ENCODE results near the gene EPHA6. TPM values are rescaled to one million over a fixed set of nuclear protein-coding genes. Genes with fewer than 3 reads are reported as not detected.

Gene EPHA6
- total RNA-seq, 2 experiments from 2014 or later: not detected

GRCh38 chr3:97720417-97720816 is 906.0 kb downstream of the EPHA6 start:
- H3K27me3 Mint-ChIP-seq: peaks cover 14% of the 10 kb centered on the region
- intact Hi-C loops (cut with DNase I, micrococcal nuclease): no loop called here
- no peak overlapping the region for H3K27ac ChIP-seq (ENCODE audit: low read depth in 1 of 2, low read length in 2 of 2)
- no peaks in the 10 kb centered on the region for H3K4me1 ChIP-seq (ENCODE audit: insufficient read depth, low read length)
- TF ChIP-seq, protein P1, sequence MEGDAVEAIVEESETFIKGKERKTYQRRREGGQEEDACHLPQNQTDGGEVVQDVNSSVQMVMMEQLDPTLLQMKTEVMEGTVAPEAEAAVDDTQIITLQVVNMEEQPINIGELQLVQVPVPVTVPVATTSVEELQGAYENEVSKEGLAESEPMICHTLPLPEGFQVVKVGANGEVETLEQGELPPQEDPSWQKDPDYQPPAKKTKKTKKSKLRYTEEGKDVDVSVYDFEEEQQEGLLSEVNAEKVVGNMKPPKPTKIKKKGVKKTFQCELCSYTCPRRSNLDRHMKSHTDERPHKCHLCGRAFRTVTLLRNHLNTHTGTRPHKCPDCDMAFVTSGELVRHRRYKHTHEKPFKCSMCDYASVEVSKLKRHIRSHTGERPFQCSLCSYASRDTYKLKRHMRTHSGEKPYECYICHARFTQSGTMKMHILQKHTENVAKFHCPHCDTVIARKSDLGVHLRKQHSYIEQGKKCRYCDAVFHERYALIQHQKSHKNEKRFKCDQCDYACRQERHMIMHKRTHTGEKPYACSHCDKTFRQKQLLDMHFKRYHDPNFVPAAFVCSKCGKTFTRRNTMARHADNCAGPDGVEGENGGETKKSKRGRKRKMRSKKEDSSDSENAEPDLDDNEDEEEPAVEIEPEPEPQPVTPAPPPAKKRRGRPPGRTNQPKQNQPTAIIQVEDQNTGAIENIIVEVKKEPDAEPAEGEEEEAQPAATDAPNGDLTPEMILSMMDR (IDR thresholded peaks at IDR 0.05): no peak
- no peaks in the 10 kb centered on the region for H3K9me3 ChIP-seq (ENCODE audit: control insufficient read depth in 1 of 2, insufficient read depth in 1 of 2, low read length in 2 of 2)
- POLR2A ChIA-PET: no interaction called here
- H3K4me1 Mint-ChIP-seq (ENCODE audit: low read depth): no peaks in the 10 kb centered on the region
- no peak overlapping the region for H3K27ac Mint-ChIP-seq
- CTCF ChIA-PET: no interaction called here
- no peaks in the 10 kb centered on the region for H3K36me3 ChIP-seq (ENCODE audit: insufficient read depth, low read length)
- H3K27me3 ChIP-seq (ENCODE audit: control insufficient read depth in 1 of 2, insufficient read depth in 2 of 2, low read length in 2 of 2): no peaks in the 10 kb centered on the region
- H3K4me3 ChIP-seq (ENCODE audit: low read length): no peak overlapping the region
- H3K36me3 Mint-ChIP-seq (ENCODE audit: low read depth): no peaks in the 10 kb centered on the region
- no peak for DNase-seq
- no peak overlapping the region for H3K4me3 Mint-ChIP-seq
- no peaks in the 10 kb centered on the region for H3K9me3 Mint-ChIP-seq
- no peak for ATAC-seq (ENCODE audit: poor library complexity)

- CTCF ChIA-PET: no interaction called here
- Mint-ChIP-seq H3K4me1 (ENCODE audit: low read depth) (no peaks in the 10 kb centered on the region), H3K27me3 (peaks cover 13% of the 10 kb centered on the region), H3K36me3 (ENCODE audit: low read depth) (no peaks in the 10 kb centered on the region), H3K4me3 (no peak overlapping the region), H3K9me3 (no peaks in the 10 kb centered on the region), H3K27ac (no peak overlapping the region)
- Histone ChIP-seq H3K9me3 (ENCODE audit: control insufficient read depth in 1 of 2, insufficient read depth in 1 of 2, low read length in 2 of 2) (no peaks in the 10 kb centered on the region), H3K36me3 (ENCODE audit: insufficient read depth, low read length) (no peaks in the 10 kb centered on the region), H3K4me1 (ENCODE audit: insufficient read depth, low read length) (no peaks in the 10 kb centered on the region), H3K27ac (ENCODE audit: low read depth in 1 of 2, low read length in 2 of 2) (no peak overlapping the region), H3K4me3 (ENCODE audit: low read length) (no peak overlapping the region), H3K27me3 (ENCODE audit: control insufficient read depth in 1 of 2, insufficient read depth in 2 of 2, low read length in 2 of 2) (no peaks in the 10 kb centered on the region)
- POLR2A ChIA-PET: no interaction called here
- ATAC-seq (ENCODE audit: poor library complexity): no peak
- no peak for DNase-seq
- TF ChIP-seq, protein P1 (IDR thresholded peaks at IDR 0.05): no peak
- intact Hi-C loops (cut with DNase I, micrococcal nuclease): no loop called here
Measured at GRCh38 chr3:97721446-97721845, 907.1 kb downstream of the EPHA6 start.

GRCh38 chr3:97736928-97737327 is 922.5 kb downstream of the EPHA6 start:
- DNase-seq: no peak
- POLR2A ChIA-PET: no interaction called here
- no peak for ATAC-seq (ENCODE audit: poor library complexity)
- CTCF ChIA-PET: interaction anchor here (1.3 kb wide), 1 partner anchor 18 kb away, joined by 4 read pairs; no protein-coding TSS in a partner anchor
- H3K4me1 ChIP-seq (ENCODE audit: insufficient read depth, low read length): no peaks in the 10 kb centered on the region
- H3K9me3 ChIP-seq (ENCODE audit: control insufficient read depth in 1 of 2, insufficient read depth in 1 of 2, low read length in 2 of 2): no peaks in the 10 kb centered on the region
- peaks cover 0 to 5% of the 10 kb centered on the region in 2 experiments for H3K27me3 ChIP-seq (ENCODE audit: control insufficient read depth in 1 of 2, insufficient read depth in 2 of 2, low read length in 2 of 2)
- Mint-ChIP-seq H3K36me3 (ENCODE audit: low read depth) (no peaks in the 10 kb centered on the region), H3K27ac (no peak overlapping the region), H3K4me3 (no peak overlapping the region), H3K27me3 (peaks cover 15% of the 10 kb centered on the region), H3K4me1 (ENCODE audit: low read depth) (no peaks in the 10 kb centered on the region), H3K9me3 (no peaks in the 10 kb centered on the region)
- H3K27ac ChIP-seq (ENCODE audit: low read depth in 1 of 2, low read length in 2 of 2): no peak overlapping the region
- TF ChIP-seq, protein P1 (IDR thresholded peaks at IDR 0.05): no peak
- intact Hi-C loops (cut with DNase I, micrococcal nuclease): no loop called here
- no peaks in the 10 kb centered on the region for H3K36me3 ChIP-seq (ENCODE audit: insufficient read depth, low read length)
- no peak overlapping the region for H3K4me3 ChIP-seq (ENCODE audit: low read length)
